ENCODE data around the gene CPED1.

GRCh38 chr7:121159553-121159952, 171.0 kb downstream of the CPED1 start:
- TF ChIP-seq ZBTB11 (CRISPR knock-in tag; IDR thresholded peaks at IDR 0.05) (no peak), POLR2A (IDR thresholded peaks at IDR 0.05; ENCODE audit: low read depth, low read length) (no peak), CUX1 (IDR thresholded peaks at IDR 0.05; ENCODE audit: insufficient replicate concordance, low read depth, low read length) (no peak), BMI1 (IDR thresholded peaks at IDR 0.05; ENCODE audit: borderline replicate concordance) (no peak), IRF3 (IDR thresholded peaks at IDR 0.05) (no peak), ELK1 (IDR thresholded peaks at IDR 0.05; ENCODE audit: low read depth, low read length) (no peak), CHD2 (IDR thresholded peaks at IDR 0.05; ENCODE audit: borderline replicate concordance, low read depth, low read length) (no peak), CEBPZ (IDR thresholded peaks at IDR 0.05; ENCODE audit: low read depth, low read length) (no peak)
